Endothelial cell of umbilical vein (primary cell): ENCODE results near the gene GNAS-AS1. TPM values are rescaled to one million over a fixed set of nuclear protein-coding genes. Genes with fewer than 3 reads are reported as not detected.
"Not testable (repeated sequence)": the region's sequence is repeated elsewhere in the genome, so short reads cannot be mapped to it uniquely, and the experiment has no call there.

Source experiments
- BruUV-seq: library from RNA; stranded (reverse); fragments of 400-500 nt; replicated peaks from 2 replicates; lab custom pipeline; 2021; lab: Mats Ljungman, UMichigan
- CTCF ChIA-PET: fragments of 300-600, 350-600 bp; sonication (Branson Sonifier 250); formaldehyde crosslinking; loops from one replicate; lab custom pipeline; 2021; ENCODE audit warnings: antibody characterized with exemption, inconsistent platforms; lab: Charles Lee
- POLR2A ChIA-PET: fragments of 300-600, 350-600 bp; sonication (Branson Sonifier 250); formaldehyde crosslinking; loops from one replicate; lab custom pipeline; 2021; ENCODE audit warnings: antibody characterized with exemption, inconsistent platforms; lab: Charles Lee
- DNase-seq: peaks from one replicate; pipeline ENCODE4 v3.0.0-alpha.2; 2011; ENCODE audit warnings: low read depth, low spot score
- FAIRE-seq: peaks from 2 replicates; lab custom pipeline; 2011; peaks lifted over from hg19 to GRCh38; lab: Jason Lieb, UNC
- H2AFZ ChIP-seq: 2 replicates; pipeline ENCODE4 v1.6.0; 2012; ENCODE audit warnings: low read depth, low read length, control low read depth, inconsistent platforms
- H3K27ac ChIP-seq: 2 replicates; pipeline ENCODE4 v1.5.1; 2011; ENCODE audit warnings: low read depth, mild to moderate bottlenecking, control low read depth, low read length, moderate library complexity; ENCODE audit not compliant: insufficient read depth
- H3K27me3 ChIP-seq, 2 experiments: 2 replicates each; pipeline versions ENCODE4 v1.6.0 to v1.6.1; 2011; ENCODE audit warnings: low read length in 2 of 2, mixed read lengths in 1 of 2; ENCODE audit not compliant: control insufficient read depth in 2 of 2, insufficient read depth in 2 of 2
- H3K36me3 ChIP-seq, 2 experiments: 2 replicates in 1 of 2; 3 replicates in 1 of 2; pipeline ENCODE4 v1.5.1; 2011; ENCODE audit warnings: low read length in 2 of 2, mild to moderate bottlenecking in 1 of 2, moderate library complexity in 1 of 2; ENCODE audit not compliant: control insufficient read depth in 2 of 2, insufficient read depth in 2 of 2; ENCODE audit errors: extremely low read depth in 1 of 2
- H3K4me1 ChIP-seq: 3 replicates; pipeline ENCODE4 v1.5.1; 2011; ENCODE audit warnings: mild to moderate bottlenecking, low read length; ENCODE audit not compliant: control insufficient read depth, insufficient read depth; ENCODE audit errors: extremely low read depth
- H3K4me2 ChIP-seq: 2 replicates; pipeline ENCODE4 v1.6.1; 2011; ENCODE audit warnings: low read length, control low read depth, mixed read lengths; ENCODE audit not compliant: insufficient read depth
- H3K4me3 ChIP-seq, 3 experiments: fragments of 200-600 bp in 1 of 3; sonication (generic), shearing (Covaris generic) in 1 of 3; replicated peaks in 1 of 3; 2 replicates each; pipeline ENCODE4 v1.5.1; 2011 to 2016; ENCODE audit warnings: control low read depth in 3 of 3, low read length in 3 of 3, mild to moderate bottlenecking in 2 of 3, inconsistent platforms in 1 of 3, low read depth in 1 of 3, moderate library complexity in 1 of 3; ENCODE audit not compliant: insufficient read depth in 1 of 3
- H3K79me2 ChIP-seq: 2 replicates; pipeline ENCODE4 v1.6.0; 2012; ENCODE audit warnings: low read length, inconsistent platforms; ENCODE audit not compliant: control insufficient read depth, insufficient read depth
- H3K9ac ChIP-seq: replicated peaks from 2 replicates; pipeline ENCODE3; 2011; ENCODE audit warnings: low read length, control low read depth; ENCODE audit not compliant: insufficient read depth; ENCODE audit errors: extremely low read depth
- H3K9me1 ChIP-seq: replicated peaks from 3 replicates; pipeline ENCODE4 v1.6.0; 2011; ENCODE audit warnings: mild to moderate bottlenecking, low read length; ENCODE audit not compliant: control insufficient read depth, insufficient read depth; ENCODE audit errors: extremely low read depth
- H3K9me3 ChIP-seq: replicated peaks from 2 replicates; pipeline ENCODE4 v1.5.1; 2012; ENCODE audit warnings: low read length, inconsistent platforms; ENCODE audit not compliant: control insufficient read depth, insufficient read depth
- H4K20me1 ChIP-seq: replicated peaks from 2 replicates; pipeline ENCODE3; 2011; ENCODE audit warnings: mild to moderate bottlenecking, low read length; ENCODE audit not compliant: control insufficient read depth, insufficient read depth; ENCODE audit errors: extremely low read depth
- EZH2 ChIP-seq: IDR thresholded peaks from 2 replicates; pipeline ENCODE4 v1.6.1; 2012; ENCODE audit warnings: borderline replicate concordance, low read depth, mild to moderate bottlenecking, moderate library complexity, low read length, inconsistent platforms; ENCODE audit not compliant: severe bottlenecking
- FOS ChIP-seq: IDR thresholded peaks from 2 replicates; pipeline ENCODE4 v1.6.1; 2011; ENCODE audit warnings: mild to moderate bottlenecking, low read length, moderate library complexity, borderline replicate concordance; ENCODE audit not compliant: insufficient read depth
- GATA2 ChIP-seq: IDR thresholded peaks from 2 replicates; pipeline ENCODE4 v1.7.0; 2011; ENCODE audit warnings: low read depth, mild to moderate bottlenecking, moderate library complexity, mixed read lengths, low read length; ENCODE audit not compliant: insufficient read length, insufficient read depth
- JUN ChIP-seq: IDR thresholded peaks from 2 replicates; pipeline ENCODE4 v1.6.1; 2011; ENCODE audit warnings: borderline replicate concordance, low read depth; ENCODE audit not compliant: insufficient read length, insufficient read depth
- MYC ChIP-seq: IDR thresholded peaks from one replicate; pipeline ENCODE4 v1.6.1; 2011; ENCODE audit warnings: mild to moderate bottlenecking, low read depth, low read length
- POLR2A ChIP-seq: IDR thresholded peaks from 2 replicates; pipeline ENCODE4 v1.6.1; 2012; ENCODE audit warnings: low read depth, mild to moderate bottlenecking, control low read depth, low read length
- POLR2AphosphoS5 ChIP-seq: IDR thresholded peaks from 2 replicates; pipeline ENCODE4 v1.6.1; 2012; ENCODE audit warnings: low read depth, mild to moderate bottlenecking, control low read depth, low read length, moderate library complexity; ENCODE audit not compliant: insufficient read depth
- dilution Hi-C: fragments of 300-500 bp; cut with MboI; formaldehyde crosslinking; loops from one replicate; pipeline ENCODE4 v1.15.0; 2019; ENCODE audit warnings: low sequenced_read_pairs; ENCODE audit not compliant: extremely low pct_ligation_motif_present
- intact Hi-C: fragments of 100-400 bp; cut with micrococcal nuclease; formaldehyde crosslinking; loops from one replicate; pipeline ENCODE4 v1.10.0; 2022
- polyA plus RNA-seq, 4 experiments: library from polyadenylated mRNA; depleted of rRNA in 3 of 4; stranded (reverse) in 3 of 4; unstranded in 1 of 4; fragments of >200 nt; gene quantifications; 2 replicates each; pipeline versions ENCODE4 v1.2.1 to v1.2.3, GENCODE V29; 2011 to 2012; ENCODE audit warnings: missing spikeins in 1 of 4
- total RNA-seq: library from RNA; stranded (reverse); gene quantifications from 2 replicates; pipeline ENCODE4 v1.2.3, GENCODE V29; 2021
- TF ChIP-seq, protein P1 (sequence below): IDR thresholded peaks from 2 replicates; pipeline ENCODE4 v1.6.1; 2011; ENCODE audit not compliant: insufficient read depth, insufficient read length
- TF ChIP-seq, protein P2 (sequence below), 2 donors: IDR thresholded peaks; 1 replicate in 1 of 2; 2 replicates in 1 of 2; pipeline ENCODE4 v1.5.1; 2011; ENCODE audit warnings: low read length in 2 of 2, mild to moderate bottlenecking in 2 of 2, moderate library complexity in 2 of 2, control low read depth in 1 of 2, inconsistent platforms in 1 of 2, low read depth in 1 of 2; ENCODE audit not compliant: insufficient read depth in 1 of 2; ENCODE audit errors: extremely low read depth in 1 of 2

Gene GNAS-AS1
- total and polyA plus RNA-seq, 2 donors (not counting 3 experiments of a cell fraction or from before 2014, with no cell fraction given) = 0.11 to 0.58 TPM

DNA sequence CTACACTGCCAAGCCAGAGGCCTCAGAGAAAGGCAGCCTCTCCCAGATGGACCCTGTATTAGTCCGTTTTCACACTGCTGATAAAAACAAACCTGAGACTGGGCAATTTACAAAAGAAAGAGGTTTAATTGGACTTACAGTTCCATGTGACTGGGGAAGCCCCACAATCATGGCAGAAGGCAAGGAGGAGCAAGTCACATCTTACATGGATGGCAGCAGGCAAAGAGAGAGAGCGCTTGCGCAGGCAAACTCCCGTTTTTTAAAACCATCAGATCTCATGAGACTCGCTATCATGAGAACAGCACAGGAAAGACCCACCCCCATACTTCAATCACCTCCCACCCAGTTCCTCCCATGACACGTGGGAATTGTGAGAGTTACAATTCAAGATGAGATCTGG lies 30.2 kb downstream of the GNAS-AS1 start:
- H3K27ac ChIP-seq, H3K9me1 ChIP-seq, H3K4me3 ChIP-seq, H3K4me1 ChIP-seq, dilution Hi-C loops, H3K4me2 ChIP-seq, H3K9ac ChIP-seq, DNase-seq, H3K79me2 ChIP-seq, FAIRE-seq, H3K36me3 ChIP-seq, H2AFZ ChIP-seq, H3K27me3 ChIP-seq, H4K20me1 ChIP-seq, intact Hi-C loops, POLR2A ChIA-PET, BruUV-seq, H3K9me3 ChIP-seq: not testable (repeated sequence)
- CTCF ChIA-PET = interaction anchor here (0.6 kb wide), 1 partner anchor 23 kb away, joined by 4 read pairs; no protein-coding TSS in a partner anchor

DNA sequence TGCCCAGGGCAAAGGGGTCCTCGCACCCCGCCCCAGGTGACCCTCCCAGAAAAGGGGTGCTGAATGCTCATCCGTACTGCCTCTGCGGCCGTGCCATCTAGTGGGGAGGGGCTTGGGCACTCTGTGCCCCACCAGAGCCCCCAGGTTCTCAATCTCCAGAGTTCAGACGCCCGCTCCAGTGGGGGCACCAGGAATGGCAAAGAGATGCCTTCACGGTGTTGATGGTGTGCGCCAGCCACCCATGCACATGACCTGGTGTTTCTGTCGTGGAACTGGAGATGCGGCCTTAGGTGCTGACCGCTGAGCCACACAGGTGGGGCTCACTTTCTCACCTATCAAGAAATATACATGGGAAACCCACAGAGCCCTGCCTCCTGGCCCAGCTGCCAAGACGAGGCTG lies 30.8 kb downstream of the GNAS-AS1 start:
- H3K4me3 ChIP-seq = no peak overlapping the region
- DNase-seq = no peak
- dilution Hi-C loops = no loop called here

More for the DNA sequence above, 30.8 kb downstream of the GNAS-AS1 start:
- Histone ChIP-seq H3K79me2 (no peaks in the 10 kb centered on the region), H3K9ac (no peak overlapping the region), H3K4me1 (no peaks in the 10 kb centered on the region), H3K9me3 (no peaks in the 10 kb centered on the region), H3K27ac (no peak overlapping the region), H3K9me1 (no peaks in the 10 kb centered on the region), H4K20me1 (no peaks in the 10 kb centered on the region), H2AFZ (no peak overlapping the region), H3K36me3 (no peaks in the 10 kb centered on the region), H3K4me2 (no peak overlapping the region), H3K27me3 (no peaks in the 10 kb centered on the region)
- no peak for FAIRE-seq
- ChIA-PET CTCF (no interaction called here), POLR2A (no interaction called here)
- TF ChIP-seq FOS (no peak), EZH2 (no peak), MYC (no peak), POLR2AphosphoS5 (no peak), POLR2A (no peak), JUN (no peak), GATA2 (no peak)
- TF ChIP-seq, protein P1, sequence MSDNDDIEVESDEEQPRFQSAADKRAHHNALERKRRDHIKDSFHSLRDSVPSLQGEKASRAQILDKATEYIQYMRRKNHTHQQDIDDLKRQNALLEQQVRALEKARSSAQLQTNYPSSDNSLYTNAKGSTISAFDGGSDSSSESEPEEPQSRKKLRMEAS = no peak
- TF ChIP-seq, protein P2, sequence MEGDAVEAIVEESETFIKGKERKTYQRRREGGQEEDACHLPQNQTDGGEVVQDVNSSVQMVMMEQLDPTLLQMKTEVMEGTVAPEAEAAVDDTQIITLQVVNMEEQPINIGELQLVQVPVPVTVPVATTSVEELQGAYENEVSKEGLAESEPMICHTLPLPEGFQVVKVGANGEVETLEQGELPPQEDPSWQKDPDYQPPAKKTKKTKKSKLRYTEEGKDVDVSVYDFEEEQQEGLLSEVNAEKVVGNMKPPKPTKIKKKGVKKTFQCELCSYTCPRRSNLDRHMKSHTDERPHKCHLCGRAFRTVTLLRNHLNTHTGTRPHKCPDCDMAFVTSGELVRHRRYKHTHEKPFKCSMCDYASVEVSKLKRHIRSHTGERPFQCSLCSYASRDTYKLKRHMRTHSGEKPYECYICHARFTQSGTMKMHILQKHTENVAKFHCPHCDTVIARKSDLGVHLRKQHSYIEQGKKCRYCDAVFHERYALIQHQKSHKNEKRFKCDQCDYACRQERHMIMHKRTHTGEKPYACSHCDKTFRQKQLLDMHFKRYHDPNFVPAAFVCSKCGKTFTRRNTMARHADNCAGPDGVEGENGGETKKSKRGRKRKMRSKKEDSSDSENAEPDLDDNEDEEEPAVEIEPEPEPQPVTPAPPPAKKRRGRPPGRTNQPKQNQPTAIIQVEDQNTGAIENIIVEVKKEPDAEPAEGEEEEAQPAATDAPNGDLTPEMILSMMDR (IDR thresholded peaks at IDR 0.05; ENCODE audit: extremely low read depth in 1 of 2, insufficient read depth in 1 of 2, low read depth in 1 of 2, low read length in 2 of 2) = no peak
- intact Hi-C loops = no loop called here
- BruUV-seq = no TSS peak
